Measurements from ENCODE around the gene EXOC6. TPM values are rescaled to one million over a fixed set of nuclear protein-coding genes. Genes with fewer than 3 reads are reported as not detected.
"Not testable (repeated sequence)": the region's sequence is repeated elsewhere in the genome, so short reads cannot be mapped to it uniquely, and the experiment has no call there.

Gene EXOC6
- polyA plus RNA-seq, 12 donors, result 18.2 to 49.7 (median 37.7) TPM; not detected in 1

- DNase-seq, result no peak
These were observed 227.3 kb downstream of the EXOC6 start for GRCh38 chr10:93075369-93076221.

GRCh38 chr10:93076871-93077270, 228.6 kb downstream of the EXOC6 start:
- no peak for DNase-seq

- DNase-seq, result no peak
These were observed 229.6 kb downstream of the EXOC6 start for GRCh38 chr10:93077860-93078337.

GRCh38 chr10:93079663-93080349, 231.5 kb downstream of the EXOC6 start:
- no peak for DNase-seq

GRCh38 chr10:93080350-93081046, 232.2 kb downstream of the EXOC6 start:
- peak; percentile 57 for DNase-seq

GRCh38 chr10:93081318-93081717, 233.0 kb downstream of the EXOC6 start:
- DNase-seq, result no peak

GRCh38 chr10:93081834-93082233, 233.5 kb downstream of the EXOC6 start:
- DNase-seq, result no peak

- DNase-seq, result no peak
These were observed 235.6 kb downstream of the EXOC6 start for GRCh38 chr10:93083743-93084539.

GRCh38 chr10:93085272-93085859, 237.0 kb downstream of the EXOC6 start:
- no peak for DNase-seq

GRCh38 chr10:93086289-93086688, 238.0 kb downstream of the EXOC6 start:
- no peak for DNase-seq

- no peak for DNase-seq
These were observed 239.5 kb downstream of the EXOC6 start for GRCh38 chr10:93087846-93088245.

- no peak for DNase-seq
These were observed 240.1 kb downstream of the EXOC6 start for GRCh38 chr10:93088466-93088865.

- DNase-seq, result no peak
These were observed 242.3 kb downstream of the EXOC6 start for GRCh38 chr10:93090619-93091018.

- DNase-seq, result no peak
These were observed 243.6 kb downstream of the EXOC6 start for GRCh38 chr10:93091960-93092359.

GRCh38 chr10:93095225-93095624, 246.9 kb downstream of the EXOC6 start:
- no peak for DNase-seq

- no peak for DNase-seq
These were observed 248.6 kb downstream of the EXOC6 start for GRCh38 chr10:93096901-93097300.

GRCh38 chr10:93097386-93097785, 249.1 kb downstream of the EXOC6 start:
- DNase-seq, result no peak

- DNase-seq, result no peak
These were observed 250.5 kb downstream of the EXOC6 start for GRCh38 chr10:93098816-93099215.

GRCh38 chr10:93099670-93100069, 251.3 kb downstream of the EXOC6 start:
- DNase-seq, result no peak

GRCh38 chr10:93101148-93101547, 252.8 kb downstream of the EXOC6 start:
- DNase-seq, result not testable (repeated sequence)

GRCh38 chr10:93103953-93104352, 255.6 kb downstream of the EXOC6 start:
- no peak for DNase-seq

Measured in muscle of arm (tissue), 12 donors.